ENCODE measurements around the gene INHBE.

INHBE gene

DNA sequence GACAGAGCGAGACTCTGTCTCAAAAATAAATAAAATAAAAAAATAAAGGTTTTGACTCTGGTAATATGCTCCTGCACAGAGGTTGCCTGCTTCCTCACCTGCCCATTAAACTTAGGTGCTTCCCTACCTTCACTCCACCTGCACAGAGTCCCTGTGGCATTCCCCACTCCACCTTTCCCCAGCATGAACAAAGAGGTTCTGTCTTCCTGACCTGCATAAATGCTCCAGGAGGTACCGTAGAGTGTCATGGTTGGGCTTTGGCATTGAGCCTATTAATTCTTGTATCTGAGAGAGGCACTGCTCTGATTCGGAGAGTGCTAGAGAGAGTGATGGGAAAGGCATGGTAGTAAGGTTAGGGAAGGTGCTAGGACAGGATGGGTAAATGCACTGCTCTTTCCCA lies 18.3 kb downstream of the INHBE start:
- no peaks in the 10 kb centered on the region for H3K36me3 ChIP-seq (ENCODE audit: insufficient read depth, low read length)
- no peaks in the 10 kb centered on the region for H3K9me3 ChIP-seq (ENCODE audit: low read length)
- H3K4me3 ChIP-seq (ENCODE audit: low read depth in 1 of 2, low read length in 2 of 2): no peak overlapping the region
- H3K27me3 ChIP-seq (ENCODE audit: control insufficient read depth in 1 of 2, insufficient read depth in 2 of 2, low read length in 2 of 2): peaks cover 22 to 47% of the 10 kb centered on the region in 2 donors
- H3K27ac ChIP-seq (ENCODE audit: low read depth, low read length): no peak overlapping the region
- H3K4me1 ChIP-seq (ENCODE audit: insufficient read depth, low read length): peaks cover 6% of the 10 kb centered on the region
- no peak overlapping the region for H3K9ac ChIP-seq (ENCODE audit: low read length)

GRCh38 chr12:57473886-57474285 lies 18.8 kb downstream of the INHBE start:
- no peaks in the 10 kb centered on the region for H3K9me3 ChIP-seq (ENCODE audit: low read length)
- peaks cover 6% of the 10 kb centered on the region for H3K4me1 ChIP-seq (ENCODE audit: insufficient read depth, low read length)
- H3K36me3 ChIP-seq (ENCODE audit: insufficient read depth, low read length): no peaks in the 10 kb centered on the region
- H3K27me3 ChIP-seq (ENCODE audit: control insufficient read depth in 1 of 2, insufficient read depth in 2 of 2, low read length in 2 of 2): peaks cover 22 to 48% of the 10 kb centered on the region in 2 donors
- H3K4me3 ChIP-seq (ENCODE audit: low read depth in 1 of 2, low read length in 2 of 2): no peak overlapping the region
- H3K9ac ChIP-seq (ENCODE audit: low read length): no peak overlapping the region
- H3K27ac ChIP-seq (ENCODE audit: low read depth, low read length): no peak overlapping the region

DNA sequence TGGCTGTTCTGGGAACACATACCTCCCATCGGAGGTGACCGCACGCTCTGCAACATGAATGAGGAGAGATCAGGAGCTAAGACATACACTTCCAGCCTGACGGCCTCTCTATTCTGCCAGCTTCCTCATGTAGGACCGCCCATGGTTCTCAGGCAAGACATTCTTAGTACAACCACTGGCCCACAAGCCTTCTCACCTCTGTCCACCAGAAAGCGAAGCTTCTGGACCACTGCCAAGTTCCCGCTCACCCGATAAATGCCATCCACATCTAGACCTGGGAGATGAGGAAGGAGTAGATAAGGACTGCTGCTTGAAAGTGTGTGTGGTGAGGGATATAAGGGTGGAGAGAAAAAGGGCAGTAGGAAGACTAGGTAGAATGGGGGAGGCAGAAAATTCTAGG lies 19.3 kb downstream of the INHBE start:
- H3K9me3 ChIP-seq (ENCODE audit: low read length): no peaks in the 10 kb centered on the region
- H3K4me3 ChIP-seq (ENCODE audit: low read depth in 1 of 2, low read length in 2 of 2): no peak overlapping the region
- no peak overlapping the region for H3K27ac ChIP-seq (ENCODE audit: low read depth, low read length)
- no peak overlapping the region for H3K9ac ChIP-seq (ENCODE audit: low read length)
- H3K36me3 ChIP-seq (ENCODE audit: insufficient read depth, low read length): no peaks in the 10 kb centered on the region
- H3K4me1 ChIP-seq (ENCODE audit: insufficient read depth, low read length): peaks cover 6% of the 10 kb centered on the region
- peaks cover 22 to 48% of the 10 kb centered on the region in 2 donors for H3K27me3 ChIP-seq (ENCODE audit: control insufficient read depth in 1 of 2, insufficient read depth in 2 of 2, low read length in 2 of 2)

GRCh38 chr12:57474862-57475261 lies 19.8 kb downstream of the INHBE start:
- Histone ChIP-seq H3K27me3 (ENCODE audit: control insufficient read depth in 1 of 2, insufficient read depth in 2 of 2, low read length in 2 of 2) (peaks cover 22 to 48% of the 10 kb centered on the region in 2 donors), H3K36me3 (ENCODE audit: insufficient read depth, low read length) (no peaks in the 10 kb centered on the region), H3K4me3 (ENCODE audit: low read depth in 1 of 2, low read length in 2 of 2) (no peak overlapping the region), H3K27ac (ENCODE audit: low read depth, low read length) (no peak overlapping the region), H3K9me3 (ENCODE audit: low read length) (no peaks in the 10 kb centered on the region), H3K4me1 (ENCODE audit: insufficient read depth, low read length) (peaks cover 6% of the 10 kb centered on the region), H3K9ac (ENCODE audit: low read length) (no peak overlapping the region)

- Histone ChIP-seq H3K4me1 (ENCODE audit: insufficient read depth, low read length) (peaks cover 6% of the 10 kb centered on the region), H3K4me3 (ENCODE audit: low read depth in 1 of 2, low read length in 2 of 2) (peak overlapping the region; percentile 56 to 62), H3K9me3 (ENCODE audit: low read length) (no peaks in the 10 kb centered on the region), H3K27ac (ENCODE audit: low read depth, low read length) (no peak overlapping the region), H3K36me3 (ENCODE audit: insufficient read depth, low read length) (no peaks in the 10 kb centered on the region), H3K9ac (ENCODE audit: low read length) (no peak overlapping the region), H3K27me3 (ENCODE audit: control insufficient read depth in 1 of 2, insufficient read depth in 2 of 2, low read length in 2 of 2) (peaks cover 22 to 48% of the 10 kb centered on the region in 2 donors)
Observed at GRCh38 chr12:57475271-57476161, 20.4 kb downstream of the INHBE start.

- no peaks in the 10 kb centered on the region for H3K9me3 ChIP-seq (ENCODE audit: low read length)
- H3K36me3 ChIP-seq (ENCODE audit: insufficient read depth, low read length): no peaks in the 10 kb centered on the region
- H3K4me1 ChIP-seq (ENCODE audit: insufficient read depth, low read length): peaks cover 6% of the 10 kb centered on the region
- no peak overlapping the region for H3K9ac ChIP-seq (ENCODE audit: low read length)
- H3K27ac ChIP-seq (ENCODE audit: low read depth, low read length): no peak overlapping the region
- peak overlapping the region; percentile 56 to 62 for H3K4me3 ChIP-seq (ENCODE audit: low read depth in 1 of 2, low read length in 2 of 2)
- peaks cover 22 to 48% of the 10 kb centered on the region in 2 donors for H3K27me3 ChIP-seq (ENCODE audit: control insufficient read depth in 1 of 2, insufficient read depth in 2 of 2, low read length in 2 of 2)
Observed at GRCh38 chr12:57476162-57476992, 21.3 kb downstream of the INHBE start.

DNA sequence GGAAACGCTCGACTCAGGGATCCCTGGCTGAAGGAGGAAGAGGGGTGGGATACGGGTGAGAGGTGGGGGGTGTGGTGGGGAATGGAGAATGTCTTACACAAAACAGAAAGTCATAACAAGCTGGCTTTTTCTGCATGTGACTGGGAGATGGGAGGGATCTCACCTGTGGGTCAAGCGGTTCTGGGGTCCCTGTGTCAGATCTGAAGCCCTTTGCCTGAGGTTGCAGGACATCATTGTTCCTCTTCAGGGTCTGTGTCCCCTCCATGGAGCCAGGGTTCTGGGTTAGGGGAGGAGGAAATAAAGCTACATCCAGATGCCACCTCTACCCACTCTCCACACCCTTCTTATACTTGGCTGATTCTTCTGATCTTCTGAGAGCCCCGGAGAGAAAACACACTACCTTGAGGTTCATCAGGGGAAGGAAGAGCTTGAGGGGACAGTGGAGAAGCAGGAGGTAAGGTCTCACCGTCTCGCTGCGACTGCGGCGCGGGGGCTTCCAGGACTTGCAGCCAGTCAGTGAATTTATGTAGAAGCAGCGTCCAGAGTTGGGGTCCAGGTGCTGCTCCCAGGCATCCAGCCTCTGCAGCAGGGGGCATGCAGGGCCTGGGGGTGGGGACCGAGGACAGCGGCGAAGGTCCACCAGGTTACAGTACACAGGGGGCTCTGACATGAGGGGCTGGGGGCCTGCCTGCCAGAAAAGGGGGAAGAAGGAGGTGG lies 22.0 kb downstream of the INHBE start:
- Histone ChIP-seq H3K27ac (ENCODE audit: low read depth, low read length) (no peak overlapping the region), H3K4me1 (ENCODE audit: insufficient read depth, low read length) (peaks cover 6% of the 10 kb centered on the region), H3K4me3 (ENCODE audit: low read depth in 1 of 2, low read length in 2 of 2) (no peak overlapping the region), H3K27me3 (ENCODE audit: control insufficient read depth in 1 of 2, insufficient read depth in 2 of 2, low read length in 2 of 2) (peaks cover 22 to 45% of the 10 kb centered on the region in 2 donors), H3K9me3 (ENCODE audit: low read length) (no peaks in the 10 kb centered on the region), H3K36me3 (ENCODE audit: insufficient read depth, low read length) (no peaks in the 10 kb centered on the region), H3K9ac (ENCODE audit: low read length) (no peak overlapping the region)

GRCh38 chr12:57477710-57478681 lies 22.9 kb downstream of the INHBE start:
- Histone ChIP-seq H3K4me1 (ENCODE audit: insufficient read depth, low read length) (peaks cover 6% of the 10 kb centered on the region), H3K27ac (ENCODE audit: low read depth, low read length) (no peak overlapping the region), H3K4me3 (ENCODE audit: low read depth in 1 of 2, low read length in 2 of 2) (no peak overlapping the region), H3K9ac (ENCODE audit: low read length) (no peak overlapping the region), H3K36me3 (ENCODE audit: insufficient read depth, low read length) (no peaks in the 10 kb centered on the region), H3K27me3 (ENCODE audit: control insufficient read depth in 1 of 2, insufficient read depth in 2 of 2, low read length in 2 of 2) (peaks cover 22 to 45% of the 10 kb centered on the region in 2 donors), H3K9me3 (ENCODE audit: low read length) (no peaks in the 10 kb centered on the region)

- Histone ChIP-seq H3K9me3 (ENCODE audit: low read length) (no peaks in the 10 kb centered on the region), H3K4me3 (ENCODE audit: low read depth in 1 of 2, low read length in 2 of 2) (no peak overlapping the region), H3K9ac (ENCODE audit: low read length) (no peak overlapping the region), H3K27me3 (ENCODE audit: control insufficient read depth in 1 of 2, insufficient read depth in 2 of 2, low read length in 2 of 2) (peaks cover 20 to 43% of the 10 kb centered on the region in 2 donors), H3K4me1 (ENCODE audit: insufficient read depth, low read length) (peaks cover 6% of the 10 kb centered on the region), H3K27ac (ENCODE audit: low read depth, low read length) (no peak overlapping the region), H3K36me3 (ENCODE audit: insufficient read depth, low read length) (no peaks in the 10 kb centered on the region)
Observed at GRCh38 chr12:57479043-57479375, 23.9 kb downstream of the INHBE start.

DNA sequence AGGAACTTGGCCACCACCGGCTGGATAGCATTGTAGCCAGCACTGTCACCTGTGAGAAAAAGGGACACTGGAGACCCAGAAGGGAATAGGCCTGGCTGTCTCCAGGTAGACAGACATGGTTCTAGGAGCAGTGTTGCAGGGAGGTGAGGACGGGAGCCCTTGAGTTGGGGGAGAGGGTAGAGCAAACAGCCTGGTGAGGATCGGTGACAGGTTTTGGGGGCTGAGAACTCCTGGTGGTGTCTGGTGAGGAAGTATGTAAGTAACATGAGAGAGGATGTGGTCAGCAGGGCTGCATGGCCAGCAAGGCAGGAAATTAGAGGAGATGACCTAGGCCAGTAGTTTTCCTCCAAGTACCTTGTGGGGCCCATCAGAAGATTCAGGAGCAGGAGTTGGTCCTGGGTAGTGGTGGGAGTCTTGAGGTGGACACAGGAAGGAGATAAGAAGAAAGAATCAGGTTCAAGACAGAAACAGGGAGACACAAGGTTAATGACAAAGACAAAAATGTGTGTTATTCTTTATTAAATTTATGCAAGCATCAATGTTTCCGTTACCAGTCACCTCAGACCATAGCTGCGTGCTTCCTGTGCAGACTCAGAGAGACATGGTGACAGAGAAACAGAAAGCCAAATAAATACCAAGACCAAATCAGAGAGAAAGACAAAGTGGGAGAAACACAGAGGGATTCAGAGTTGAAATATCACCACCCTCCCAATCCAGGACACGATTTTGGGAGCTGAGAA lies 24.4 kb downstream of the INHBE start, which contains the start of gene ARHGAP9:
TSS of gene ARHGAP9 (minus strand) at position 491 of the 740 bp plus-strand sequence. CDS start at position 31, 460 bp downstream.
- no peaks in the 10 kb centered on the region for H3K36me3 ChIP-seq (ENCODE audit: insufficient read depth, low read length)
- H3K4me1 ChIP-seq (ENCODE audit: insufficient read depth, low read length): peaks cover 6% of the 10 kb centered on the region
- H3K9me3 ChIP-seq (ENCODE audit: low read length): no peaks in the 10 kb centered on the region
- H3K27me3 ChIP-seq (ENCODE audit: control insufficient read depth in 1 of 2, insufficient read depth in 2 of 2, low read length in 2 of 2): peaks cover 15 to 38% of the 10 kb centered on the region in 2 donors
- no peak within 1 kb of the TSS for H3K27ac ChIP-seq (ENCODE audit: low read depth, low read length)
- H3K4me3 ChIP-seq (ENCODE audit: low read depth in 1 of 2, low read length in 2 of 2): no peak within 1 kb of the TSS
- H3K9ac ChIP-seq (ENCODE audit: low read length): no peak within 1 kb of the TSS

Data from muscle layer of colon (tissue), 2 donors.